DOHH2 (cell line): ENCODE data around the gene STARD9.

ENCODE experiments used
- CTCF ChIP-seq: fragments of 200-600 bp; sonication (generic); IDR thresholded peaks from one replicate; pipeline ENCODE4 v1.5.1; 2014; ENCODE audit warnings: antibody characterized with exemption, mild to moderate bottlenecking, low read depth, low read length; ENCODE audit not compliant: poor library complexity, severe bottlenecking
- EZH2phosphoT487 ChIP-seq: fragments of 200-600 bp; sonication (generic); IDR thresholded peaks from 2 replicates; pipeline ENCODE4 v1.6.1; 2017; ENCODE audit warnings: borderline replicate concordance, mild to moderate bottlenecking, antibody characterized with exemption, low read length, moderate library complexity, mixed read lengths

- no peak for TF ChIP-seq CTCF
- no peak for TF ChIP-seq EZH2phosphoT487
These were observed 27.0 kb upstream of the STARD9 start, which contains the start of the genes HAUS2 and LRRC57 for GRCh38 chr15:42548249-42549031.
